Measurements from ENCODE around the gene ALDH16A1. TPM values are rescaled to one million over a fixed set of nuclear protein-coding genes. Genes with fewer than 3 reads are reported as not detected.
"Not testable (repeated sequence)": the region's sequence is repeated elsewhere in the genome, so short reads cannot be mapped to it uniquely, and the experiment has no call there.

Gene ALDH16A1
- total and polyA plus RNA-seq, 2 experiments from 2014 or later: 29.9 to 38.7 TPM

- H3K9me3 ChIP-seq (ENCODE audit: low read depth): no peaks in the 10 kb centered on the region
- no peak for DNase-seq (ENCODE audit: low spot score)
- H3K4me2 ChIP-seq: peak overlapping the region; percentile 95
- H4K20me1 ChIP-seq (ENCODE audit: insufficient read depth, poor library complexity, severe bottlenecking): no peaks in the 10 kb centered on the region
- H3K36me3 ChIP-seq (replicated peaks; ENCODE audit: insufficient read depth, low read depth): no peaks in the 10 kb centered on the region
- no peaks in the 10 kb centered on the region for H3K79me2 ChIP-seq
- H3K27ac ChIP-seq: no peak overlapping the region
- peak overlapping the region; percentile 95 for H2AFZ ChIP-seq
- H3K4me1 ChIP-seq (ENCODE audit: insufficient read depth): peaks cover 3% of the 10 kb centered on the region
- no peak overlapping the region for H3K4me3 ChIP-seq
- no peaks in the 10 kb centered on the region for H3K9me2 ChIP-seq (replicated peaks; ENCODE audit: insufficient read depth)
- TF ChIP-seq EZH2 (IDR thresholded peaks at IDR 0.05; ENCODE audit: borderline replicate concordance): no peak
- TF ChIP-seq EZH2phosphoT487 (IDR thresholded peaks at IDR 0.05; ENCODE audit: low read depth, severe bottlenecking, unreplicated experiment): no peak
- TF ChIP-seq CTCF (IDR thresholded peaks at IDR 0.05; ENCODE audit: poor library complexity): no peak
- 6% methylated on average over 9 of the region's 11 CpGs for WGBS (ENCODE audit: low lambda C conversion rate, missing lambda C conversion rate)
- peaks cover 49% of the 10 kb centered on the region for H3K27me3 ChIP-seq
Observed at GRCh38 chr19:49442354-49442753, 10.7 kb upstream of the ALDH16A1 start.

GRCh38 chr19:49442771-49443365 is 10.2 kb upstream of the ALDH16A1 start:
- peak overlapping the region; percentile 60 for H3K4me3 ChIP-seq
- H3K4me2 ChIP-seq: peak overlapping the region; percentile 95
- H4K20me1 ChIP-seq (ENCODE audit: insufficient read depth, poor library complexity, severe bottlenecking): no peaks in the 10 kb centered on the region
- H3K27me3 ChIP-seq: peaks cover 44% of the 10 kb centered on the region
- DNase-seq (ENCODE audit: low spot score): peak; percentile 95
- peaks cover 3% of the 10 kb centered on the region for H3K4me1 ChIP-seq (ENCODE audit: insufficient read depth)
- H3K27ac ChIP-seq: peak overlapping the region; percentile 70
- WGBS (ENCODE audit: low lambda C conversion rate, missing lambda C conversion rate): 3% methylated on average over 21 of the region's 43 CpGs
- H3K36me3 ChIP-seq (replicated peaks; ENCODE audit: insufficient read depth, low read depth): no peaks in the 10 kb centered on the region
- H2AFZ ChIP-seq: peak overlapping the region; percentile 95
- no peaks in the 10 kb centered on the region for H3K9me2 ChIP-seq (replicated peaks; ENCODE audit: insufficient read depth)
- H3K9me3 ChIP-seq (ENCODE audit: low read depth): no peaks in the 10 kb centered on the region
- no peak for TF ChIP-seq EZH2 (IDR thresholded peaks at IDR 0.05; ENCODE audit: borderline replicate concordance)
- TF ChIP-seq EZH2phosphoT487 (IDR thresholded peaks at IDR 0.05; ENCODE audit: low read depth, severe bottlenecking, unreplicated experiment): no peak
- TF ChIP-seq CTCF (IDR thresholded peaks at IDR 0.05; ENCODE audit: poor library complexity): no peak
- no peaks in the 10 kb centered on the region for H3K79me2 ChIP-seq

GRCh38 chr19:49443366-49444099 is 9.5 kb upstream of the ALDH16A1 start:
- Histone ChIP-seq H3K4me1 (ENCODE audit: insufficient read depth) (peaks cover 3% of the 10 kb centered on the region), H3K36me3 (replicated peaks; ENCODE audit: insufficient read depth, low read depth) (no peaks in the 10 kb centered on the region), H3K27ac (peak overlapping the region; percentile 70), H3K27me3 (peaks cover 37% of the 10 kb centered on the region), H3K79me2 (no peaks in the 10 kb centered on the region), H3K9me2 (replicated peaks; ENCODE audit: insufficient read depth) (no peaks in the 10 kb centered on the region), H4K20me1 (ENCODE audit: insufficient read depth, poor library complexity, severe bottlenecking) (no peaks in the 10 kb centered on the region), H2AFZ (peak overlapping the region; percentile 95), H3K9me3 (ENCODE audit: low read depth) (no peaks in the 10 kb centered on the region), H3K4me3 (peak overlapping the region; percentile 60), H3K4me2 (peak overlapping the region; percentile 95)
- DNase-seq (ENCODE audit: low spot score): peak; percentile 98
- WGBS (ENCODE audit: low lambda C conversion rate, missing lambda C conversion rate): 1% methylated on average over 45 of the region's 47 CpGs
- TF ChIP-seq EZH2 (IDR thresholded peaks at IDR 0.05; ENCODE audit: borderline replicate concordance) (no peak), CTCF (IDR thresholded peaks at IDR 0.05; ENCODE audit: poor library complexity) (peak; percentile 81), EZH2phosphoT487 (IDR thresholded peaks at IDR 0.05; ENCODE audit: low read depth, severe bottlenecking, unreplicated experiment) (no peak)

GRCh38 chr19:49444100-49444700 is 8.8 kb upstream of the ALDH16A1 start:
- not testable (repeated sequence) for H3K4me1 ChIP-seq (ENCODE audit: insufficient read depth)
- 83% methylated on average over 5 of the region's 5 CpGs for WGBS (ENCODE audit: low lambda C conversion rate, missing lambda C conversion rate)

More at GRCh38 chr19:49444100-49444700, 8.8 kb upstream of the ALDH16A1 start:
- H3K27ac ChIP-seq; H4K20me1 ChIP-seq (ENCODE audit: insufficient read depth, poor library complexity, severe bottlenecking); H3K79me2 ChIP-seq; H3K36me3 ChIP-seq (replicated peaks; ENCODE audit: insufficient read depth, low read depth); H3K9me3 ChIP-seq (ENCODE audit: low read depth); H3K4me3 ChIP-seq; H3K9me2 ChIP-seq (replicated peaks; ENCODE audit: insufficient read depth); DNase-seq (ENCODE audit: low spot score): not testable (repeated sequence)
- Histone ChIP-seq H3K27me3 (peaks cover 30% of the 10 kb centered on the region), H3K4me2 (peak overlapping the region; percentile 95), H2AFZ (peak overlapping the region; percentile 25)
